Femur (tissue), 1 donor: ENCODE measurements around the gene UBE2Z.
A peak's percentile ranks its signal among the peaks of the same experiment; 100 is the strongest.
"Not testable (repeated sequence)": the region's sequence is repeated elsewhere in the genome, so short reads cannot be mapped to it uniquely, and the experiment has no call there.

Source experiments
- DNase-seq: peaks from one replicate; pipeline ENCODE4 v3.0.0-alpha.2; 2017

Gene UBE2Z

GRCh38 chr17:48908047-48908843, at the start of gene UBE2Z:
Gene UBE2Z (plus strand): TSS chr17:48908407. CDS start chr17:48908504, 97 bp downstream.
- peak; percentile 98 for DNase-seq

GRCh38 chr17:48860034-48860433, 48.2 kb upstream of the UBE2Z start:
- DNase-seq, result no peak

GRCh38 chr17:48860456-48860855, 47.8 kb upstream of the UBE2Z start:
- no peak for DNase-seq

- no peak for DNase-seq
Observed at GRCh38 chr17:48868916-48869500, 39.2 kb upstream of the UBE2Z start.

- DNase-seq, result no peak
Observed at GRCh38 chr17:48869821-48870318, 38.3 kb upstream of the UBE2Z start.

GRCh38 chr17:48871035-48871550, 37.1 kb upstream of the UBE2Z start:
- no peak for DNase-seq

- DNase-seq, result no peak
Observed at GRCh38 chr17:48871551-48872351, 36.5 kb upstream of the UBE2Z start.

- not testable (repeated sequence) for DNase-seq
Observed at GRCh38 chr17:48872409-48872808, 35.8 kb upstream of the UBE2Z start.

- no peak for DNase-seq
Observed at GRCh38 chr17:48873209-48873608, 35.0 kb upstream of the UBE2Z start.

- DNase-seq, result no peak
Observed at GRCh38 chr17:48873696-48874443, 34.3 kb upstream of the UBE2Z start.

- DNase-seq, result peak; percentile 61
Observed at GRCh38 chr17:48878920-48879898, 29.0 kb upstream of the UBE2Z start.

- DNase-seq, result no peak
Observed at GRCh38 chr17:48882272-48882671, 25.9 kb upstream of the UBE2Z start.

GRCh38 chr17:48883171-48883570, 25.0 kb upstream of the UBE2Z start:
- DNase-seq, result no peak

- no peak for DNase-seq
Observed at GRCh38 chr17:48890086-48890485, 18.1 kb upstream of the UBE2Z start.

- no peak for DNase-seq
Observed at GRCh38 chr17:48892940-48893645, 15.1 kb upstream of the UBE2Z start.

GRCh38 chr17:48893646-48894508, 14.3 kb upstream of the UBE2Z start:
- DNase-seq, result no peak

GRCh38 chr17:48894886-48895285, 13.3 kb upstream of the UBE2Z start:
- DNase-seq, result no peak

GRCh38 chr17:48901241-48901640, 7.0 kb upstream of the UBE2Z start:
- DNase-seq, result no peak

GRCh38 chr17:48903401-48903800, 4.8 kb upstream of the UBE2Z start:
- DNase-seq, result no peak

GRCh38 chr17:48904428-48904827, 3.8 kb upstream of the UBE2Z start:
- DNase-seq, result no peak
